ENCODE data around the gene ZNHIT6. TPM values are rescaled to one million over a fixed set of nuclear protein-coding genes. Genes with fewer than 3 reads are reported as not detected.

The ZNHIT6 gene
- total RNA-seq, 1 experiment from 2014 or later: 31.3 TPM

DNA sequence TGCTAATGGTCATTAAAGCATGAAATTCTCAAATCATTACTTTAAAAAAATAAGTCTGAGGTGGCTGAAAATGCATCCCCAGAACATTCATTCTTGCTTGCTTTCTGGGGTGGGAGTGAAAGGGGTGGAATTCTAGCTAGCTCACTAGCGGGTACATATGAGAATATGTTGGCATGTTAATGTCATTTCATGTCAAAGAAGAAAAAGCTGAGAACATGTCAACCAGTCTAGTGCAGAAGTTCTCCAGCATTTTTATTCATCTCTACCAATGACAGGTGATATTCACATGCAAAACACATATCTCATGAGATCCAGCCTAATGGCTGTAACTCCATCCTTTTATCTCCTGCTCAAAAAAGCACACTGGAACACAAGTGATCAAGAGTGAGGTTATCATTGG, 49.1 kb downstream of the ZNHIT6 start:
- CTCF ChIA-PET: interaction anchor here (0.8 kb wide), 1 partner anchor 351 kb away, joined by 3 read pairs; no protein-coding TSS in a partner anchor

DNA sequence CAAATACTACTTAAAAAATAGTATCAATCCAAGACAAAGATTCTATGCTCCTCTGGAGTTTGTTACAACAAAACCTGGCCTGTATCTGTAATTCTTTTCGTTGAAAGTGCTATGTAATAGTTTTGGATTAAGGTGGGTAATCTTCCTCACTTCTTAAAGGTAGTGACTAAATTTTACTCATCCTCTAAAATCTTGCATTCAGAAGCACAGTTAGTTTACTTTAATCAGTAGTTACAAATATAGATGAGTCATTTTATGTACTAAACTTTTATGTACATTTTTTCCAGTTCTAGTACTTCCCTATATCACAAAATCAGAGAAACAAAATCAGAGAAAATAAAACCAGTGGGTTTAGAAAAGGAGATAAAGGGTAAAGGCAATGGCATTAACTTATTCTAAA, 51.3 kb downstream of the ZNHIT6 start:
- ChIA-PET POLR2A (no interaction called here), CTCF (interaction anchor here (0.6 to 1.3 kb wide), 2 partner anchors 50 to 229 kb away, joined by 3 to 10 read pairs; no protein-coding TSS in a partner anchor)
- BruUV-seq (replicated peaks): no TSS peak
- peaks cover 54% of the 10 kb centered on the region for H3K36me3 Mint-ChIP-seq (ENCODE audit: insufficient read depth, unreplicated experiment)
- no peak for DNase-seq (ENCODE audit: unreplicated experiment)
- no peak overlapping the region for H3K4me3 Mint-ChIP-seq (ENCODE audit: unreplicated experiment)
- H3K9me3 Mint-ChIP-seq (ENCODE audit: unreplicated experiment): no peaks in the 10 kb centered on the region
- peak overlapping the region; percentile 67 for H3K27ac Mint-ChIP-seq (ENCODE audit: low read depth, unreplicated experiment)
- TF ChIP-seq, protein P1, sequence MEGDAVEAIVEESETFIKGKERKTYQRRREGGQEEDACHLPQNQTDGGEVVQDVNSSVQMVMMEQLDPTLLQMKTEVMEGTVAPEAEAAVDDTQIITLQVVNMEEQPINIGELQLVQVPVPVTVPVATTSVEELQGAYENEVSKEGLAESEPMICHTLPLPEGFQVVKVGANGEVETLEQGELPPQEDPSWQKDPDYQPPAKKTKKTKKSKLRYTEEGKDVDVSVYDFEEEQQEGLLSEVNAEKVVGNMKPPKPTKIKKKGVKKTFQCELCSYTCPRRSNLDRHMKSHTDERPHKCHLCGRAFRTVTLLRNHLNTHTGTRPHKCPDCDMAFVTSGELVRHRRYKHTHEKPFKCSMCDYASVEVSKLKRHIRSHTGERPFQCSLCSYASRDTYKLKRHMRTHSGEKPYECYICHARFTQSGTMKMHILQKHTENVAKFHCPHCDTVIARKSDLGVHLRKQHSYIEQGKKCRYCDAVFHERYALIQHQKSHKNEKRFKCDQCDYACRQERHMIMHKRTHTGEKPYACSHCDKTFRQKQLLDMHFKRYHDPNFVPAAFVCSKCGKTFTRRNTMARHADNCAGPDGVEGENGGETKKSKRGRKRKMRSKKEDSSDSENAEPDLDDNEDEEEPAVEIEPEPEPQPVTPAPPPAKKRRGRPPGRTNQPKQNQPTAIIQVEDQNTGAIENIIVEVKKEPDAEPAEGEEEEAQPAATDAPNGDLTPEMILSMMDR (IDR thresholded peaks at IDR 0.05; ENCODE audit: unreplicated experiment): no peak
- H3K4me1 Mint-ChIP-seq (ENCODE audit: insufficient read depth, unreplicated experiment): no peaks in the 10 kb centered on the region
- H3K27me3 Mint-ChIP-seq (ENCODE audit: insufficient read depth, unreplicated experiment): no peaks in the 10 kb centered on the region
- intact Hi-C loops (cut with micrococcal nuclease): no loop called here

More for the DNA sequence above, 49.1 kb downstream of the ZNHIT6 start:
- Mint-ChIP-seq H3K27ac (ENCODE audit: low read depth, unreplicated experiment) (no peak overlapping the region), H3K27me3 (ENCODE audit: insufficient read depth, unreplicated experiment) (no peaks in the 10 kb centered on the region), H3K4me1 (ENCODE audit: insufficient read depth, unreplicated experiment) (no peaks in the 10 kb centered on the region), H3K36me3 (ENCODE audit: insufficient read depth, unreplicated experiment) (peaks cover 34% of the 10 kb centered on the region), H3K4me3 (ENCODE audit: unreplicated experiment) (no peak overlapping the region), H3K9me3 (ENCODE audit: unreplicated experiment) (no peaks in the 10 kb centered on the region)
- DNase-seq (ENCODE audit: unreplicated experiment): no peak
- TF ChIP-seq, protein P1 (IDR thresholded peaks at IDR 0.05; ENCODE audit: unreplicated experiment): no peak
- BruUV-seq (replicated peaks): no TSS peak
- intact Hi-C loops (cut with micrococcal nuclease): no loop called here
- POLR2A ChIA-PET: no interaction called here

DNA sequence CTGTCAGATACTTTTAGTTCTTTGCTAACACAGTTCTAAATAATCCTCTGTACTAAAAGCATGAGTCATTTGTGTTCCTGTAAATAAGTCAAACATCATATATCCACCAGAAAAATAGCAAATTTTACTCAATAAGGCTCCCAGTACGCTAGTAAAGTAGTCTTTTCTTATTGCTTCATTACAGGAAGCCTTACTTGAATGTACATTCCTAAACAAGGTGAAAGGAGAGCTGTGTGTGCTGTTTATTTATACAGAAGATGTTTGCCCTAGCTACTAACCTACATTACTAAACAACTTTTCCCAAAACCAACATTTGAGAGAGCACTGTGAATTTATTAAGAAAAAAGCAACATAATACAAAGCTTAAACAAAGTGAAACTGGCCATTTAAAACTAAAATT, 52.0 kb downstream of the ZNHIT6 start:
- DNase-seq (ENCODE audit: unreplicated experiment): peak; percentile 22
- no TSS peak for BruUV-seq (replicated peaks)
- Mint-ChIP-seq H3K4me1 (ENCODE audit: insufficient read depth, unreplicated experiment) (no peaks in the 10 kb centered on the region), H3K9me3 (ENCODE audit: unreplicated experiment) (no peaks in the 10 kb centered on the region), H3K4me3 (ENCODE audit: unreplicated experiment) (no peak overlapping the region), H3K27ac (ENCODE audit: low read depth, unreplicated experiment) (peak overlapping the region; percentile 67), H3K27me3 (ENCODE audit: insufficient read depth, unreplicated experiment) (no peaks in the 10 kb centered on the region), H3K36me3 (ENCODE audit: insufficient read depth, unreplicated experiment) (peaks cover 54% of the 10 kb centered on the region)
- POLR2A ChIA-PET: interaction anchor here (0.6 to 1.0 kb wide), 2 partner anchors 19 to 904 kb away, joined by 3 read pairs; no protein-coding TSS in a partner anchor
- TF ChIP-seq, protein P1 (IDR thresholded peaks at IDR 0.05; ENCODE audit: unreplicated experiment): no peak
- CTCF ChIA-PET: no interaction called here
- intact Hi-C loops (cut with micrococcal nuclease): no loop called here

DNA sequence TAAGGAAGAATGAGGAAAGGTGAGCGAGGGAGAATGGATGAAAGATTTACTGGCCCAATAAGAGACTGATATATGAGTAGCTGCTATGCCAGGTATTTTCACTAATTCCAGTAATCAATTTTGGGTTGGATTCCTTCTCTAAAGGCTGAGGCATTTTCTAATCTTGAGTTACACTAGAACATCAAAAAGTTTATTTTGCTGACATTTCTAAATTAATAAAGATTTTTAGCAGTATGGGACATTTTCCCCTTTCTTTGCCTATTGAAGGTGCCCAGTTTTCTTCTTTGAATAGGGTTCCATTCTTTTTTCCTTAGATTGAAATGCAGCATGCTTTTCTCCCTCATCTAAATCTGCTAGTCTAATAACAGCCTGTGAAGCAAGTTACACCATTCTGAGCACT, 52.9 kb downstream of the ZNHIT6 start:
- no peak for DNase-seq (ENCODE audit: unreplicated experiment)
- ChIA-PET CTCF (no interaction called here), POLR2A (interaction anchor here (0.6 to 1.1 kb wide), 3 partner anchors 20 to 905 kb away, joined by 3 to 5 read pairs (median 3); no protein-coding TSS in a partner anchor)
- Mint-ChIP-seq H3K36me3 (ENCODE audit: insufficient read depth, unreplicated experiment) (peaks cover 54% of the 10 kb centered on the region), H3K27ac (ENCODE audit: low read depth, unreplicated experiment) (no peak overlapping the region), H3K4me1 (ENCODE audit: insufficient read depth, unreplicated experiment) (no peaks in the 10 kb centered on the region), H3K4me3 (ENCODE audit: unreplicated experiment) (no peak overlapping the region), H3K9me3 (ENCODE audit: unreplicated experiment) (no peaks in the 10 kb centered on the region), H3K27me3 (ENCODE audit: insufficient read depth, unreplicated experiment) (no peaks in the 10 kb centered on the region)
- BruUV-seq (replicated peaks): no TSS peak
- intact Hi-C loops (cut with micrococcal nuclease): no loop called here
- TF ChIP-seq, protein P1 (IDR thresholded peaks at IDR 0.05; ENCODE audit: unreplicated experiment): no peak
